GM20000 (cell line): Measurements from ENCODE around the gene PAGE2B.
"Not testable (repeated sequence)": the region's sequence is repeated elsewhere in the genome, so short reads cannot be mapped to it uniquely, and the experiment has no call there.

Experiments used
- DNase-seq: peaks from one replicate; pipeline ENCODE4 v3.0.0; 2012; ENCODE audit warnings: low spot score
- CTCF ChIP-seq: IDR thresholded peaks from 2 replicates; pipeline ENCODE4 v1.5.1; 2012; ENCODE audit warnings: mild to moderate bottlenecking, control low read depth; ENCODE audit errors: extremely low read depth, missing control alignments

Gene PAGE2B

GRCh38 chrX:55033429-55033828 lies 41.4 kb upstream of the PAGE2B start:
- DNase-seq, result no peak

GRCh38 chrX:55039471-55039870 lies 35.4 kb upstream of the PAGE2B start:
- no peak for DNase-seq
- TF ChIP-seq CTCF, result no peak

More at GRCh38 chrX:55033429-55033828, 41.4 kb upstream of the PAGE2B start:
- no peak for TF ChIP-seq CTCF

- TF ChIP-seq CTCF, result no peak
- no peak for DNase-seq
Observed at GRCh38 chrX:55041514-55041913, 33.3 kb upstream of the PAGE2B start.

- not testable (repeated sequence) for DNase-seq
Observed at GRCh38 chrX:55050599-55050998, 24.2 kb upstream of the PAGE2B start.

- TF ChIP-seq CTCF, result no peak
- no peak for DNase-seq
Observed at GRCh38 chrX:55056820-55057674, 17.8 kb upstream of the PAGE2B start.

- DNase-seq, result peak; percentile 25
- peak; percentile 53 for TF ChIP-seq CTCF
Observed at GRCh38 chrX:55057675-55058249, 17.1 kb upstream of the PAGE2B start.

GRCh38 chrX:55067180-55067579 lies 7.7 kb upstream of the PAGE2B start:
- DNase-seq, result not testable (repeated sequence)

GRCh38 chrX:55072286-55072685 lies 2.5 kb upstream of the PAGE2B start:
- no peak for TF ChIP-seq CTCF
- no peak for DNase-seq
